Measurements from ENCODE around the gene COL11A1.

Gene COL11A1

GRCh38 chr1:103106426-103107341 lies 1.6 kb downstream of the COL11A1 start:
- Histone ChIP-seq H3K4me3 (ENCODE audit: low read depth, low read length) (peak overlapping the region; percentile 75), H3K27ac (no peak overlapping the region), H3K36me3 (replicated peaks) (no peaks in the 10 kb centered on the region), H3K27me3 (replicated peaks) (no peaks in the 10 kb centered on the region)
- DNase-seq: peak; percentile 49
- TF ChIP-seq CTCF (IDR thresholded peaks at IDR 0.05; ENCODE audit: low read depth, low read length, missing control alignments): peak; percentile 65
- in situ Hi-C loops (cut with HindIII; ENCODE audit: low pct_ligation_motif_present, low sequenced_read_pairs): no loop called here

GRCh38 chr1:103101399-103101798 lies 6.9 kb downstream of the COL11A1 start:
- in situ Hi-C loops (cut with HindIII; ENCODE audit: low pct_ligation_motif_present, low sequenced_read_pairs): no loop called here
- no peaks in the 10 kb centered on the region for H3K36me3 ChIP-seq (replicated peaks)
- no peak for TF ChIP-seq CTCF (IDR thresholded peaks at IDR 0.05; ENCODE audit: low read depth, low read length, missing control alignments)

GRCh38 chr1:103089221-103089620 lies 19.1 kb downstream of the COL11A1 start:
- Histone ChIP-seq H3K27ac (no peak overlapping the region), H3K36me3 (replicated peaks) (no peaks in the 10 kb centered on the region), H3K4me3 (ENCODE audit: low read depth, low read length) (no peak overlapping the region), H3K27me3 (replicated peaks) (no peaks in the 10 kb centered on the region)
- in situ Hi-C loops (cut with HindIII; ENCODE audit: low pct_ligation_motif_present, low sequenced_read_pairs): no loop called here
- no peak for DNase-seq
- no peak for TF ChIP-seq CTCF (IDR thresholded peaks at IDR 0.05; ENCODE audit: low read depth, low read length, missing control alignments)

More at GRCh38 chr1:103101399-103101798, 6.9 kb downstream of the COL11A1 start:
- no peak overlapping the region for H3K4me3 ChIP-seq (ENCODE audit: low read depth, low read length)
- H3K27ac ChIP-seq: no peak overlapping the region
- no peak for DNase-seq
- H3K27me3 ChIP-seq (replicated peaks): no peaks in the 10 kb centered on the region

GRCh38 chr1:103087256-103087655 lies 21.1 kb downstream of the COL11A1 start:
- Histone ChIP-seq H3K36me3 (replicated peaks) (no peaks in the 10 kb centered on the region), H3K27me3 (replicated peaks) (no peaks in the 10 kb centered on the region), H3K4me3 (ENCODE audit: low read depth, low read length) (no peak overlapping the region), H3K27ac (no peak overlapping the region)
- TF ChIP-seq CTCF (IDR thresholded peaks at IDR 0.05; ENCODE audit: low read depth, low read length, missing control alignments): no peak
- in situ Hi-C loops (cut with HindIII; ENCODE audit: low pct_ligation_motif_present, low sequenced_read_pairs): no loop called here
- no peak for DNase-seq

GRCh38 chr1:103084181-103084580 lies 24.1 kb downstream of the COL11A1 start:
- in situ Hi-C loops (cut with HindIII; ENCODE audit: low pct_ligation_motif_present, low sequenced_read_pairs): no loop called here
- Histone ChIP-seq H3K27me3 (replicated peaks) (no peaks in the 10 kb centered on the region), H3K27ac (no peak overlapping the region), H3K4me3 (ENCODE audit: low read depth, low read length) (no peak overlapping the region), H3K36me3 (replicated peaks) (no peaks in the 10 kb centered on the region)
- TF ChIP-seq CTCF (IDR thresholded peaks at IDR 0.05; ENCODE audit: low read depth, low read length, missing control alignments): no peak
- DNase-seq: no peak
